Hepatocyte (in vitro differentiated cells): ENCODE results near the gene ARHGEF12. TPM values are rescaled to one million over a fixed set of nuclear protein-coding genes. Genes with fewer than 3 reads are reported as not detected.

Experiments used
- DNase-seq: peaks from one replicate; pipeline ENCODE4 v3.0.0-alpha.2; 2016; ENCODE audit warnings: low spot score
- H2AFZ ChIP-seq: fragments of 200-600 bp; sonication (generic); 2 replicates; pipeline ENCODE4 v1.6.0; 2016; ENCODE audit warnings: antibody characterized with exemption, mild to moderate bottlenecking
- H3K27ac ChIP-seq: fragments of 200-600 bp; sonication (generic); 2 replicates; pipeline ENCODE4 v1.5.1; 2016; ENCODE audit warnings: mild to moderate bottlenecking
- H3K27me3 ChIP-seq: fragments of 200-600 bp; sonication (generic); 2 replicates; pipeline ENCODE4 v1.6.1; 2016
- H3K36me3 ChIP-seq: fragments of 200-600 bp; sonication (generic); replicated peaks from 2 replicates; pipeline ENCODE4 v1.5.1; 2016; ENCODE audit warnings: low read depth; ENCODE audit not compliant: insufficient read depth
- H3K4me1 ChIP-seq: fragments of 200-600 bp; sonication (generic); 2 replicates; pipeline ENCODE4 v1.5.1; 2016; ENCODE audit warnings: mild to moderate bottlenecking, moderate library complexity; ENCODE audit not compliant: insufficient read depth
- H3K4me2 ChIP-seq: fragments of 200-600 bp; sonication (generic); 2 replicates; pipeline ENCODE4 v1.6.0; 2016
- H3K4me3 ChIP-seq: fragments of 200-600 bp; sonication (generic); 2 replicates; pipeline ENCODE4 v1.5.1; 2016; ENCODE audit warnings: mild to moderate bottlenecking
- H3K79me2 ChIP-seq: fragments of 200-600 bp; sonication (generic); 2 replicates; pipeline ENCODE4 v1.6.0; 2017; ENCODE audit warnings: mild to moderate bottlenecking
- H3K9me2 ChIP-seq: fragments of 200-600 bp; sonication (generic); replicated peaks from 2 replicates; pipeline ENCODE4 v1.6.0; 2017; ENCODE audit warnings: mild to moderate bottlenecking; ENCODE audit not compliant: insufficient read depth
- H3K9me3 ChIP-seq: fragments of 200-600 bp; sonication (generic); 2 replicates; pipeline ENCODE4 v1.5.1; 2016; ENCODE audit warnings: low read depth, mild to moderate bottlenecking
- H4K20me1 ChIP-seq: fragments of 200-600 bp; sonication (generic); 2 replicates; pipeline ENCODE4 v1.6.0; 2016; ENCODE audit warnings: mild to moderate bottlenecking; ENCODE audit not compliant: insufficient read depth, poor library complexity, severe bottlenecking
- CTCF ChIP-seq: fragments of 200-600 bp; sonication (generic); IDR thresholded peaks from 2 replicates; pipeline ENCODE4 v1.5.1; 2016; ENCODE audit warnings: antibody characterized with exemption, mild to moderate bottlenecking; ENCODE audit not compliant: poor library complexity
- EZH2 ChIP-seq: fragments of 200-600 bp; sonication (generic); IDR thresholded peaks from 2 replicates; pipeline ENCODE4 v1.6.1; 2016; ENCODE audit warnings: antibody characterized with exemption, mild to moderate bottlenecking, borderline replicate concordance
- EZH2phosphoT487 ChIP-seq: fragments of 200-600 bp; sonication (generic); IDR thresholded peaks from one replicate; pipeline ENCODE4 v1.6.1; 2018; ENCODE audit warnings: antibody characterized with exemption, mild to moderate bottlenecking, low read depth, moderate library complexity; ENCODE audit not compliant: unreplicated experiment, severe bottlenecking
- WGBS: methylation state at CpG from one replicate; pipeline ENCODE4 v1.1.6; 2016; ENCODE audit warnings: low lambda C conversion rate; ENCODE audit errors: missing lambda C conversion rate; 5-methylcytosine and 5-hydroxymethylcytosine counted together
- polyA plus RNA-seq: library from polyadenylated mRNA; unstranded; fragments of >200 nt; fragmentation: Nextera tagmentation; extraction: Ambion mirVana; gene quantifications from 2 replicates; pipeline ENCODE4 v1.2.1, GENCODE V29; 2016
- total RNA-seq: library from RNA; depleted of rRNA; stranded (reverse); fragments of >200 nt; gene quantifications from 2 replicates; pipeline ENCODE4 v1.2.3, GENCODE V29; 2014

Gene ARHGEF12
- total and polyA plus RNA-seq, 2 experiments from 2014 or later, result 21.2 to 75.1 TPM

GRCh38 chr11:120532832-120533196 is 196.6 kb downstream of the ARHGEF12 start:
- DNase-seq, result no peak
- no peak overlapping the region for H3K4me3 ChIP-seq
- H2AFZ ChIP-seq, result no peak overlapping the region
- no peaks in the 10 kb centered on the region for H3K9me3 ChIP-seq
- H3K79me2 ChIP-seq, result no peaks in the 10 kb centered on the region
- no peak overlapping the region for H3K27ac ChIP-seq
- H3K27me3 ChIP-seq, result peaks cover 5% of the 10 kb centered on the region
- WGBS, result 70% methylated on average over 5 of the region's 5 CpGs
- TF ChIP-seq EZH2 (no peak), CTCF (no peak), EZH2phosphoT487 (no peak)
- no peaks in the 10 kb centered on the region for H3K9me2 ChIP-seq
- H4K20me1 ChIP-seq, result no peaks in the 10 kb centered on the region
- H3K4me1 ChIP-seq, result peaks cover 10% of the 10 kb centered on the region
- H3K36me3 ChIP-seq, result no peaks in the 10 kb centered on the region
- no peak overlapping the region for H3K4me2 ChIP-seq

- no peak for TF ChIP-seq EZH2phosphoT487
- no peak for TF ChIP-seq CTCF
- TF ChIP-seq EZH2, result no peak
- H3K27me3 ChIP-seq, result no peaks in the 10 kb centered on the region
- DNase-seq, result no peak
Measured at GRCh38 chr11:120536091-120536796, 200.0 kb downstream of the ARHGEF12 start.

GRCh38 chr11:120536797-120537169 is 200.6 kb downstream of the ARHGEF12 start:
- TF ChIP-seq CTCF (no peak), EZH2phosphoT487 (no peak)
- Histone ChIP-seq H2AFZ (no peak overlapping the region), H3K79me2 (no peaks in the 10 kb centered on the region), H3K4me1 (peaks cover 14% of the 10 kb centered on the region), H3K36me3 (no peaks in the 10 kb centered on the region), H4K20me1 (no peaks in the 10 kb centered on the region), H3K9me3 (no peaks in the 10 kb centered on the region), H3K9me2 (no peaks in the 10 kb centered on the region), H3K4me3 (no peak overlapping the region), H3K27ac (no peak overlapping the region), H3K4me2 (no peak overlapping the region), H3K27me3 (no peaks in the 10 kb centered on the region)
- whole genome bisulfite sequencing, result 90% methylated on average over 11 of the region's 11 CpGs
- DNase-seq, result no peak

More at GRCh38 chr11:120536091-120536796, 200.0 kb downstream of the ARHGEF12 start:
- H3K4me3 ChIP-seq, result no peak overlapping the region
- H3K4me1 ChIP-seq, result peaks cover 14% of the 10 kb centered on the region
- H3K36me3 ChIP-seq, result no peaks in the 10 kb centered on the region
- H3K9me2 ChIP-seq, result no peaks in the 10 kb centered on the region
- H3K4me2 ChIP-seq, result no peak overlapping the region
- H3K9me3 ChIP-seq, result no peaks in the 10 kb centered on the region
- H3K79me2 ChIP-seq, result no peaks in the 10 kb centered on the region
- H4K20me1 ChIP-seq, result no peaks in the 10 kb centered on the region
- 94% methylated on average over 13 of the region's 13 CpGs for WGBS
- no peak overlapping the region for H3K27ac ChIP-seq
- H2AFZ ChIP-seq, result no peak overlapping the region
